A549 (cell line): ENCODE results near the gene CCDC61. TPM values are rescaled to one million over a fixed set of nuclear protein-coding genes. Genes with fewer than 3 reads are reported as not detected.

Source experiments
- ATAC-seq, 2 experiments: fragments of 200-7000 bp in 1 of 2; fragments of >200 bp in 1 of 2; cut with Nextera tagmentation in 1 of 2; cut with Tn5 transposase in 1 of 2; 3 replicates each; pipeline versions ENCODE4 v1.8.0 to v1.9.1; 2018 to 2020; ENCODE audit warnings: mild to moderate bottlenecking in 1 of 2, moderate library complexity in 1 of 2
- CTCF ChIA-PET: fragments of 300-600 bp; sonication (Branson Sonifier 250); formaldehyde crosslinking; extraction: SDS; loops from one replicate; lab custom pipeline; 2021; ENCODE audit warnings: antibody characterized with exemption, inconsistent platforms; lab: Yijun Ruan, JAX
- POLR2A ChIA-PET: fragments of 350-600 bp; formaldehyde crosslinking; extraction: SDS; loops from one replicate; lab custom pipeline; 2021; ENCODE audit warnings: antibody characterized with exemption, inconsistent platforms; lab: Yijun Ruan, JAX
- DNase-seq, 2 experiments: peaks; one replicate each; pipeline versions ENCODE4 v3.0.0 to v3.0.0-alpha.2; 2011 to 2016; ENCODE audit warnings: low read depth in 1 of 2, low spot score in 1 of 2
- FAIRE-seq: peaks from 2 replicates; lab custom pipeline; 2011; peaks lifted over from hg19 to GRCh38; lab: Jason Lieb, UNC
- H3K27ac ChIP-seq, 2 experiments: fragments of >200 bp; sonication (Bioruptor Twin); formaldehyde crosslinking; 3 replicates each; pipeline ENCODE4 v1.5.1; 2016 to 2017
- H3K4me1 ChIP-seq: fragments of >200 bp; sonication (Bioruptor Twin); formaldehyde crosslinking; 3 replicates; pipeline ENCODE4 v1.6.1; 2016
- H3K4me2 ChIP-seq: fragments of >200 bp; sonication (Bioruptor Twin); formaldehyde crosslinking; 3 replicates; pipeline ENCODE4 v1.6.1; 2016
- H3K4me3 ChIP-seq: fragments of >200 bp; sonication (Bioruptor Twin); formaldehyde crosslinking; 3 replicates; pipeline ENCODE4 v1.5.1; 2016
- H3K9me3 ChIP-seq: fragments of >200 bp; sonication (Bioruptor Twin); formaldehyde crosslinking; 3 replicates; pipeline ENCODE4 v1.6.1; 2016
- CBX8 ChIP-seq: fragments of 200-600 bp; sonication (generic); IDR thresholded peaks from 2 replicates; pipeline ENCODE4 v1.6.1; 2016
- CEBPB ChIP-seq, 2 experiments: fragments of >200 bp in 1 of 2; sonication (Bioruptor Twin) in 1 of 2; formaldehyde crosslinking in 1 of 2; IDR thresholded peaks; 2 replicates each; pipeline ENCODE4 v1.6.1; 2012 to 2016
- CHD2 ChIP-seq: fragments of 150-350 bp; IDR thresholded peaks from 2 replicates; pipeline ENCODE4 v1.6.1; 2014; ENCODE audit warnings: low read length; ENCODE audit not compliant: partially characterized antibody
- EHF ChIP-seq: fragments of 250-450 bp; sonication (Bioruptor Pico); IDR thresholded peaks from 2 replicates; pipeline ENCODE4 v1.5.0; 2020; ENCODE audit warnings: mild to moderate bottlenecking
- EHMT2 ChIP-seq: fragments of 200-600 bp; sonication (generic); IDR thresholded peaks from 2 replicates; pipeline ENCODE4 v1.6.1; 2016; ENCODE audit warnings: antibody characterized with exemption, low read depth, mild to moderate bottlenecking, moderate library complexity
- EP300 ChIP-seq, 2 experiments: fragments of >200 bp; sonication (Bioruptor Twin); formaldehyde crosslinking; IDR thresholded peaks; 2 replicates in 1 of 2; 3 replicates in 1 of 2; pipeline ENCODE4 v1.6.1; 2016 to 2017
- FOSB ChIP-seq: fragments of 250-450 bp; sonication (Bioruptor Pico); IDR thresholded peaks from 2 replicates; pipeline ENCODE4 v1.5.0; 2020; ENCODE audit warnings: mild to moderate bottlenecking, moderate library complexity
- FOSL2 ChIP-seq, 2 experiments: fragments of 450-650 bp in 1 of 2; fragments of >200 bp in 1 of 2; sonication (Bioruptor Twin) in 1 of 2; formaldehyde crosslinking; IDR thresholded peaks; 2 replicates each; pipeline versions ENCODE4 v1.5.0 to v1.6.1; 2016 to 2020; ENCODE audit warnings: mild to moderate bottlenecking in 1 of 2, moderate library complexity in 1 of 2
- HOXB5 ChIP-seq: fragments of 250-450 bp; sonication (Bioruptor Pico); IDR thresholded peaks from 2 replicates; pipeline ENCODE4 v1.5.0; 2020; ENCODE audit warnings: mild to moderate bottlenecking, moderate library complexity
- JUN ChIP-seq, 2 experiments: fragments of >200 bp; sonication (Bioruptor Twin); formaldehyde crosslinking; IDR thresholded peaks; 2 replicates in 1 of 2; 3 replicates in 1 of 2; pipeline ENCODE4 v1.6.1; 2016 to 2017
- KDM1A ChIP-seq: fragments of 200-600 bp; sonication (generic); IDR thresholded peaks from 2 replicates; pipeline ENCODE4 v1.6.1; 2016; ENCODE audit warnings: low read depth, mild to moderate bottlenecking
- MAFK ChIP-seq: fragments of 450-650 bp; IDR thresholded peaks from 2 replicates; pipeline ENCODE4 v1.6.1; 2014; ENCODE audit not compliant: partially characterized antibody
- MAZ ChIP-seq: fragments of 150-350 bp; IDR thresholded peaks from 2 replicates; pipeline ENCODE4 v1.6.1; 2014; ENCODE audit warnings: antibody characterized with exemption, low read depth, low read length, borderline replicate concordance
- NPAS2 ChIP-seq: fragments of 250-450 bp; sonication (Bioruptor Pico); IDR thresholded peaks from 2 replicates; pipeline ENCODE4 v1.8.0; 2022; ENCODE audit warnings: mild to moderate bottlenecking, moderate library complexity, borderline replicate concordance
- POLR2AphosphoS2 ChIP-seq: conservative IDR thresholded peaks from 2 replicates; pipeline ENCODE4 v1.6.1; 2012; ENCODE audit warnings: low read length, improper control_type of control experiment, inconsistent platforms
- RAD21 ChIP-seq, 2 experiments: fragments of >200 bp in 1 of 2; sonication (Bioruptor Twin) in 1 of 2; formaldehyde crosslinking in 1 of 2; IDR thresholded peaks in 1 of 2; conservative IDR thresholded peaks in 1 of 2; 2 replicates in 1 of 2; 3 replicates in 1 of 2; pipeline ENCODE4 v1.6.1; 2012 to 2018; ENCODE audit warnings: inconsistent platforms in 1 of 2
- RARB ChIP-seq: fragments of 250-450 bp; sonication (Bioruptor Pico); IDR thresholded peaks from 2 replicates; pipeline ENCODE4 v1.8.0; 2021; ENCODE audit warnings: mild to moderate bottlenecking, moderate library complexity
- ZC3H11A ChIP-seq: fragments of 450-650 bp; IDR thresholded peaks from 2 replicates; pipeline ENCODE4 v1.6.1; 2014; ENCODE audit warnings: antibody characterized with exemption, mild to moderate bottlenecking
- ZNF302 ChIP-seq: fragments of 250-450 bp; sonication (Bioruptor Pico); IDR thresholded peaks from 2 replicates; pipeline ENCODE4 v1.9.0; 2021; ENCODE audit warnings: inconsistent platforms, mild to moderate bottlenecking, moderate library complexity
- ZSCAN20 ChIP-seq: fragments of 250-450 bp; sonication (Bioruptor Pico); IDR thresholded peaks from 2 replicates; pipeline ENCODE4 v1.8.0; 2022; ENCODE audit warnings: mild to moderate bottlenecking, moderate library complexity
- WGBS: methylation state at CpG from one replicate; pipeline ENCODE4 v1.1.6; 2017; ENCODE audit errors: missing lambda C conversion rate; 5-methylcytosine and 5-hydroxymethylcytosine counted together
- polyA plus RNA-seq, 4 experiments: library from polyadenylated mRNA; depleted of rRNA in 3 of 4; stranded (reverse); fragments of >200 nt; fragmentation: RNase III in 1 of 4; extraction: RNeasy Plus Mini Kit Qiagen cat#74134 plus additional on column Dnase treatment in 1 of 4; gene quantifications; 2 replicates in 3 of 4; 3 replicates in 1 of 4; pipeline ENCODE4 v1.2.3, GENCODE V29; 2011 to 2017
- TF ChIP-seq, protein P1 (sequence below): fragments of 450-650 bp; IDR thresholded peaks from 2 replicates; pipeline ENCODE4 v1.6.1; 2014; ENCODE audit warnings: antibody characterized with exemption
- TF ChIP-seq, protein P2 (sequence below): fragments of 250-450 bp; sonication (Bioruptor Pico); IDR thresholded peaks from 2 replicates; pipeline ENCODE4 v1.5.0; 2020; ENCODE audit warnings: low read depth, mild to moderate bottlenecking, moderate library complexity
- TF ChIP-seq, protein P3 (sequence below): fragments of 150-350 bp; IDR thresholded peaks from 2 replicates; pipeline ENCODE4 v1.6.1; 2014; ENCODE audit warnings: low read depth, mild to moderate bottlenecking, low read length
- TF ChIP-seq, protein P4 (sequence below): fragments of >200 bp; sonication (Bioruptor Twin); formaldehyde crosslinking; IDR thresholded peaks from 3 replicates; pipeline ENCODE4 v1.5.1; 2016

The CCDC61 gene
- polyA plus RNA-seq, 2 of the 4 experiments (the other 2 are of a cell fraction): 3.2 to 8.2 TPM

DNA sequence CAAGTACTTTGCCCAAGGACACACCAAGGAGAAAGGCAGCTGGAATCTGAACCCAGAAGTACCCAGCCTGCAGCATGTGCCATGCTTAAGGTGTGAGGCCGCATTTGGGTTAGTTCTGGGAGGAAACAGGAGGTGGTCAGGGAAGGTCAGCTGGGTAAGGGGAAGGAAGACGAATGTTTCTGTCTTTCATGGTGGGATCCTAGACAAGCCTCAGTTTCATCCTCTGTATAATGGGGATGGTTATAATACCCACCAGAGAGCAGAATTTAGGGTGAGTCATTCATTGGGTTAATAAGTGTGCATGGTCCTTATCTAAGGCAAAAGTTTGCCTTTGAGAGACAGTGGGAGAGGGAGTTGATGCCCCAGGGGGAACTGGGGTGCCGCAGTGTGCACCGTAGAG lies 3.6 kb downstream of the CCDC61 start:
- 0 out of 2 replicates have a peak, but pooled peaks have one; percentile 60 for TF ChIP-seq KDM1A
- no peak for TF ChIP-seq HOXB5 (CRISPR knock-in tag)
- TF ChIP-seq NPAS2 (CRISPR knock-in tag): no peak
- Histone ChIP-seq H3K27ac (no peak overlapping the region), H3K4me3 (no peak overlapping the region), H3K4me1 (peaks cover 5% of the 10 kb centered on the region), H3K4me2 (no peak overlapping the region), H3K9me3 (no peaks in the 10 kb centered on the region)
- no peak for DNase-seq
- FAIRE-seq: no peak
- CTCF ChIA-PET: interaction anchor here (0.5 to 7.2 kb wide), 6 partner anchors 9 to 266 kb away, joined by 3 to 67 read pairs (median 4); no protein-coding TSS in a partner anchor
- POLR2A ChIA-PET: no interaction called here
- no peak for ATAC-seq
- 97% methylated on average over 4 of the region's 4 CpGs for WGBS

DNA sequence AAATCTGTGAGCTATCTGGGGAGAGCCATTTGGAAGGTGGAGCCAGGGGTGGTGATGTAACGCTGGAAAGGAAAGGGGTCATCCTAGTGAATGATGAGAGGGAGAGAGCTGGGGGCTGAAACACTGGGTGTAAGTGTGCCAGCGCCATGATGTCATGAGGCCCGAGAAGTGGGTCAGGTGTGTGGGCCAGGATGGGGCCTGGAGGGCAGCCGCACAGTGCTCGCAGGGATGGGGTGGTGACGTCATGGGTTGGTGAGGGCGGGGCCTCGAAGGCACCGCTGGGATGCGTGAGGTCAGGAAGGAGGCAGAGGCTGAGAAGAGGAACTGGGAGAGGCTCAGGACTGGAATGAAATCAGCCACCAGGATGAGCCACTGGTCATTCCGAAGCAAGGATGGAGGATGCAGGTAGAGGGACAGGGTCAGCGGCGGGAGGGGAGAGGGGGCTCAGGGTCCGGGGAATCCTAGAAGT lies 4.4 kb downstream of the CCDC61 start:
- ATAC-seq: no peak
- TF ChIP-seq CEBPB (IDR thresholded peaks at IDR 0.05) (no peak), FOSL2 (IDR thresholded peaks at IDR 0.05) (no peak), FOSL2 (CRISPR knock-in tag; IDR thresholded peaks at IDR 0.05) (0 out of 2 replicates have a peak, but pooled peaks have one; percentile 7)
- TF ChIP-seq, all 56 proteins: peak for 1
- ChIA-PET CTCF (interaction anchor here (0.7 to 7.2 kb wide), 5 partner anchors 11 to 79 kb away, joined by 3 to 67 read pairs (median 4); no protein-coding TSS in a partner anchor), POLR2A (no interaction called here)
- H3K4me2 ChIP-seq: no peak overlapping the region
- no peak for FAIRE-seq
- H3K27ac ChIP-seq: no peak overlapping the region
- 72% methylated on average over 14 of the region's 14 CpGs for WGBS
- peak in 1 of 2 experiments; percentile 45 for DNase-seq
- no peak overlapping the region for H3K4me3 ChIP-seq
- no peaks in the 10 kb centered on the region for H3K9me3 ChIP-seq
- H3K4me1 ChIP-seq: peaks cover 5% of the 10 kb centered on the region

DNA sequence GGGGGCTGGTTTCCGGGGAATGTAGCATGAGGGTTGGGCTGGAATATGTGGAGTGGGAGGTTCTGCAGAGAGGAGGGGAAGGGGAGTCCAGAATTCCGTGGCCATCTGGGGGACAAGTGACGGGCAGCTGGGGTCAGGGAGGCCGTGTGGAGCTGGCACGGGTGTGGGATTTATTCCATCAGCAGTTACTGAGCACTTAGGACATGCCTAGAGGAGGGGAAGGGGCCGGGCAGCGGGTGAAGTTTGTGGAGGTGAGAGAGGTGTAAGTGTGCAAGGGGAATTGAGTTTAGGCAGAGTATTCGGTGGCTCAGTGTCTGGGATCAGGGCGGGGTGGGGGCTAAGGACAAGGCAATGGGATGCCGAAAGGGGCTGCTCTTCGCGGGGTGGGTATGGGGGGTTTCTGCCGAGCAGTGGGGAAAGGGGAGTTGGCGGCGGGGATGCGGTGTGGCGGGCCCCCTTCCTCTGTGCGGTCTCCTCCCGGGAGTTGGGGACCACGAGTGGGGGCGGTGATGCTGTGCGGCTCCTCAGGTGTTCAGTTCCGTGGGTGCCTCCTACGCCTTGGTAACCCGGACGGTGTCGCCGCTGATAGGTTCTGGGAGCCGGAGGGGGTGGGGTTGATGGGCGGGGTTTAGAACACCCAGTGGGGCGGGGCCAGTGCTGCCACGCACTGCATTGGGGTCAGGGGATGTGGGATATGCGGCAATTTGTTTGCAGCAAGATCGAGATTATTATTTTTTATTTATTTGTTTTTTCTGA lies 5.4 kb downstream of the CCDC61 start:
- 85% methylated on average over 27 of the region's 34 CpGs for WGBS
- ChIA-PET POLR2A (no interaction called here), CTCF (interaction anchor here (1.3 to 3.0 kb wide), 3 partner anchors 9 to 77 kb away, joined by 5 to 16 read pairs (median 13); no protein-coding TSS in a partner anchor)
- TF ChIP-seq MAFK (no peak), ZC3H11A (no peak), RARB (no peak), ZSCAN20 (no peak), FOSB (CRISPR knock-in tag) (no peak), CBX8 (no peak), NPAS2 (CRISPR knock-in tag) (no peak), ZNF302 (no peak)
- DNase-seq (no peak), FAIRE-seq (no peak), ATAC-seq (peak in 1 of 2 experiments; percentile 18; a peak in 3 of 6 replicates)
- Histone ChIP-seq H3K4me3 (no peak overlapping the region), H3K27ac (no peak overlapping the region), H3K9me3 (no peaks in the 10 kb centered on the region), H3K4me1 (peaks cover 5% of the 10 kb centered on the region), H3K4me2 (no peak overlapping the region)

DNA sequence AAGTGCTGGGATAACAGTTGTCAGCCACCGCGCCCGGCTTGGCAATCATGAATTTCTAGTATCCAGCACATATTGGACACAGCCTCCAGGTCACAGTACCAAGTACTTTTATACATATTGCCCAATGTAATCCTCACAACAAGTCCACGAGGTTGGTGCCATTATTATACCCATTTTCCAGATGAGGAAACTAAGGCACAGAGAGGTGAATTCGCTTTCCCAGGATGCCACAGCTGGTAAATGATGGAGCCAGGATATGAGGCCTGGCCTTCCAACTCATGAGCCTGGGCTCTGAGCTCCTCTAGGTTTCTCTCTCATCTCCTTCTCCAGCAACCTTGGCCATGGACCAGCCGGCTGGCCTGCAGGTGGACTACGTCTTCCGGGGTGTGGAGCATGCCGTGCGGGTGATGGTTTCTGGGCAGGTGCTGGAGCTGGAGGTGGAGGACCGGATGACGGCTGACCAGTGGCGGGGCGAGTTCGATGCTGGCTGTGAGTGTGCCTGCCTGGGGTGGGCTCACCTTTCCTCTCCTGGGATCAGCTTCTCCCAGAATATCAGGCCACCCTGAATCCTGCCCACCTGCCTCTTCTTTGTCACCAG lies 7.5 kb downstream of the CCDC61 start:
- 94% methylated on average over 15 of the region's 15 CpGs for WGBS
- ATAC-seq (no peak), DNase-seq (no peak), FAIRE-seq (no peak)
- CTCF ChIA-PET: interaction anchor here (0.6 to 3.0 kb wide), 9 partner anchors 13 to 346 kb away, joined by 3 to 16 read pairs (median 4); no protein-coding TSS in a partner anchor
- POLR2A ChIA-PET: no interaction called here
- H3K4me3 ChIP-seq: no peak overlapping the region
- H3K9me3 ChIP-seq: no peaks in the 10 kb centered on the region
- no peak overlapping the region for H3K4me2 ChIP-seq
- H3K4me1 ChIP-seq: no peaks in the 10 kb centered on the region
- no peak overlapping the region for H3K27ac ChIP-seq
- TF ChIP-seq MAFK (no peak), CHD2 (no peak), POLR2AphosphoS2 (no peak), EP300 (IDR thresholded peaks at IDR 0.05) (no peak), JUN (IDR thresholded peaks at IDR 0.05) (no peak), EHF (CRISPR knock-in tag) (no peak), MAZ (no peak), RAD21 (conservative IDR thresholded peaks at IDR 0.05 in 1 of 2, IDR thresholded peaks at IDR 0.05 in 1 of 2) (no peak), EHMT2 (no peak)
- TF ChIP-seq, protein P1, sequence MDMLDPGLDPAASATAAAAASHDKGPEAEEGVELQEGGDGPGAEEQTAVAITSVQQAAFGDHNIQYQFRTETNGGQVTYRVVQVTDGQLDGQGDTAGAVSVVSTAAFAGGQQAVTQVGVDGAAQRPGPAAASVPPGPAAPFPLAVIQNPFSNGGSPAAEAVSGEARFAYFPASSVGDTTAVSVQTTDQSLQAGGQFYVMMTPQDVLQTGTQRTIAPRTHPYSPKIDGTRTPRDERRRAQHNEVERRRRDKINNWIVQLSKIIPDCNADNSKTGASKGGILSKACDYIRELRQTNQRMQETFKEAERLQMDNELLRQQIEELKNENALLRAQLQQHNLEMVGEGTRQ: no peak
- TF ChIP-seq, protein P2, sequence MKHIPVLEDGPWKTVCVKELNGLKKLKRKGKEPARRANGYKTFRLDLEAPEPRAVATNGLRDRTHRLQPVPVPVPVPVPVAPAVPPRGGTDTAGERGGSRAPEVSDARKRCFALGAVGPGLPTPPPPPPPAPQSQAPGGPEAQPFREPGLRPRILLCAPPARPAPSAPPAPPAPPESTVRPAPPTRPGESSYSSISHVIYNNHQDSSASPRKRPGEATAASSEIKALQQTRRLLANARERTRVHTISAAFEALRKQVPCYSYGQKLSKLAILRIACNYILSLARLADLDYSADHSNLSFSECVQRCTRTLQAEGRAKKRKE (CRISPR knock-in tag): no peak
- TF ChIP-seq, protein P3, sequence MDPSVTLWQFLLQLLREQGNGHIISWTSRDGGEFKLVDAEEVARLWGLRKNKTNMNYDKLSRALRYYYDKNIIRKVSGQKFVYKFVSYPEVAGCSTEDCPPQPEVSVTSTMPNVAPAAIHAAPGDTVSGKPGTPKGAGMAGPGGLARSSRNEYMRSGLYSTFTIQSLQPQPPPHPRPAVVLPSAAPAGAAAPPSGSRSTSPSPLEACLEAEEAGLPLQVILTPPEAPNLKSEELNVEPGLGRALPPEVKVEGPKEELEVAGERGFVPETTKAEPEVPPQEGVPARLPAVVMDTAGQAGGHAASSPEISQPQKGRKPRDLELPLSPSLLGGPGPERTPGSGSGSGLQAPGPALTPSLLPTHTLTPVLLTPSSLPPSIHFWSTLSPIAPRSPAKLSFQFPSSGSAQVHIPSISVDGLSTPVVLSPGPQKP: no peak
- TF ChIP-seq, protein P4, sequence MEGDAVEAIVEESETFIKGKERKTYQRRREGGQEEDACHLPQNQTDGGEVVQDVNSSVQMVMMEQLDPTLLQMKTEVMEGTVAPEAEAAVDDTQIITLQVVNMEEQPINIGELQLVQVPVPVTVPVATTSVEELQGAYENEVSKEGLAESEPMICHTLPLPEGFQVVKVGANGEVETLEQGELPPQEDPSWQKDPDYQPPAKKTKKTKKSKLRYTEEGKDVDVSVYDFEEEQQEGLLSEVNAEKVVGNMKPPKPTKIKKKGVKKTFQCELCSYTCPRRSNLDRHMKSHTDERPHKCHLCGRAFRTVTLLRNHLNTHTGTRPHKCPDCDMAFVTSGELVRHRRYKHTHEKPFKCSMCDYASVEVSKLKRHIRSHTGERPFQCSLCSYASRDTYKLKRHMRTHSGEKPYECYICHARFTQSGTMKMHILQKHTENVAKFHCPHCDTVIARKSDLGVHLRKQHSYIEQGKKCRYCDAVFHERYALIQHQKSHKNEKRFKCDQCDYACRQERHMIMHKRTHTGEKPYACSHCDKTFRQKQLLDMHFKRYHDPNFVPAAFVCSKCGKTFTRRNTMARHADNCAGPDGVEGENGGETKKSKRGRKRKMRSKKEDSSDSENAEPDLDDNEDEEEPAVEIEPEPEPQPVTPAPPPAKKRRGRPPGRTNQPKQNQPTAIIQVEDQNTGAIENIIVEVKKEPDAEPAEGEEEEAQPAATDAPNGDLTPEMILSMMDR: no peak
